ENCODE data around the gene RAB37.

Gene RAB37

DNA sequence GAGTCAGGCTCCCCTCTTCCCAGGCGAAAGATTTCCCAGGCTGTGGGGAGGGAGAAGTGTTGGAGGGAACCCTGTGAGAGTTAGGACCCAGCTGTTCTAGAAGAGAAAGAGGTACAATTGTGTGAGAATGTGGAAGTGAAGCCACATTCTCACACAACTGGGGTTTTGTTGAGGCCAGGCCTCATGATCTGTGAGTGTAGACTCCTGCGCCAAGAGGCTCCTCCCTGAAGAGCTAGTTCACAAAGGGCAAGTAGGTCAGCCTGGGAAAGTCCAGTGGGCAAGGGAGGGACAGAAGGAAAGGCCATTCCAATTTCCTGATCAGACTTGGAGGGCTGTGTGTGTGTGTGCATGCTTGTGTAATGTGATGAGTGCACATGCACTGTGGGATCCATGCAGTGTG is 39.5 kb upstream of the RAB37 start:
- TF ChIP-seq, protein P1, sequence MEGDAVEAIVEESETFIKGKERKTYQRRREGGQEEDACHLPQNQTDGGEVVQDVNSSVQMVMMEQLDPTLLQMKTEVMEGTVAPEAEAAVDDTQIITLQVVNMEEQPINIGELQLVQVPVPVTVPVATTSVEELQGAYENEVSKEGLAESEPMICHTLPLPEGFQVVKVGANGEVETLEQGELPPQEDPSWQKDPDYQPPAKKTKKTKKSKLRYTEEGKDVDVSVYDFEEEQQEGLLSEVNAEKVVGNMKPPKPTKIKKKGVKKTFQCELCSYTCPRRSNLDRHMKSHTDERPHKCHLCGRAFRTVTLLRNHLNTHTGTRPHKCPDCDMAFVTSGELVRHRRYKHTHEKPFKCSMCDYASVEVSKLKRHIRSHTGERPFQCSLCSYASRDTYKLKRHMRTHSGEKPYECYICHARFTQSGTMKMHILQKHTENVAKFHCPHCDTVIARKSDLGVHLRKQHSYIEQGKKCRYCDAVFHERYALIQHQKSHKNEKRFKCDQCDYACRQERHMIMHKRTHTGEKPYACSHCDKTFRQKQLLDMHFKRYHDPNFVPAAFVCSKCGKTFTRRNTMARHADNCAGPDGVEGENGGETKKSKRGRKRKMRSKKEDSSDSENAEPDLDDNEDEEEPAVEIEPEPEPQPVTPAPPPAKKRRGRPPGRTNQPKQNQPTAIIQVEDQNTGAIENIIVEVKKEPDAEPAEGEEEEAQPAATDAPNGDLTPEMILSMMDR (IDR thresholded peaks at IDR 0.05; ENCODE audit: low read depth, low read length), result no peak
- no peak overlapping the region for H3K4me3 ChIP-seq (ENCODE audit: low read depth, low read length)

DNA sequence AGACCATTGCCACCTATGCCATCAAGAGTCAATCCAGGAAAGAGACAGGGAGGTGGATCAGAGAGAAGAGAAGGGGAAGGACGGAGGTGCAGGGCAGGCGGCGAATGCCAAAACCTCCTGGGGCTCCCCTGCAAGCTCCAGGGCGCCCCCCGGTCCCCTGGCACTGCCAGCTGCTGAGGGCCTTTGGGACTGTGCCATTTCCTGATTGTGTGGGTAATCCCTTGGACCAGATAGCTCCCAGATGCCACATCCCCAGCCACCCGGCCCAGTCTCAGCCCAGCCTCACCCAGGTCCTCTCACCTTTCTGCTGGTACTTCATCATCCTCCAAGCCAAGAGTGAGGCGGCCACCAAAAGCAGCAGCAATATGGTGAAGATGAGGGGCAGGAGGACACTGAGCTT is 39.0 kb upstream of the RAB37 start:
- no peak overlapping the region for H3K4me3 ChIP-seq (ENCODE audit: low read depth, low read length)
- TF ChIP-seq, protein P1 (IDR thresholded peaks at IDR 0.05; ENCODE audit: low read depth, low read length), result no peak

DNA sequence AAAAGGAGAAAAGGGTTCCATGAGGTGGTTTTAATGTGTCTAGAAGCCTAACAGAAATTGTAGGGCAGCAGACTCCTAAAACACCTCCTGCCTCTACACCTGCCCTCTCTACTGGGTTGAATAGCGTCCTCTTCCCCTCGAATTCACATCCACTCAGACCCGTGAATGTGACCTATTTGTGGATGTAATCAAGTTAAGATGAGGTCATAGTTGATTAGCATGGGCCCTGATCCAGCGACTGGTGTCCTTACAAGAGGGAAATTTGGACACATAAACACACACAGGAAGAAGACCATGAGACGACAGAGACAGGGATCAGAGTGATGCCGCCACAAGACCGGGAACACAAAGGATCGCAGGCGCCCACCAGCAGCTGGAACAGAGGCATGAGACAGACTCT is 37.8 kb upstream of the RAB37 start:
- H3K4me3 ChIP-seq (ENCODE audit: low read depth, low read length), result no peak overlapping the region

DNA sequence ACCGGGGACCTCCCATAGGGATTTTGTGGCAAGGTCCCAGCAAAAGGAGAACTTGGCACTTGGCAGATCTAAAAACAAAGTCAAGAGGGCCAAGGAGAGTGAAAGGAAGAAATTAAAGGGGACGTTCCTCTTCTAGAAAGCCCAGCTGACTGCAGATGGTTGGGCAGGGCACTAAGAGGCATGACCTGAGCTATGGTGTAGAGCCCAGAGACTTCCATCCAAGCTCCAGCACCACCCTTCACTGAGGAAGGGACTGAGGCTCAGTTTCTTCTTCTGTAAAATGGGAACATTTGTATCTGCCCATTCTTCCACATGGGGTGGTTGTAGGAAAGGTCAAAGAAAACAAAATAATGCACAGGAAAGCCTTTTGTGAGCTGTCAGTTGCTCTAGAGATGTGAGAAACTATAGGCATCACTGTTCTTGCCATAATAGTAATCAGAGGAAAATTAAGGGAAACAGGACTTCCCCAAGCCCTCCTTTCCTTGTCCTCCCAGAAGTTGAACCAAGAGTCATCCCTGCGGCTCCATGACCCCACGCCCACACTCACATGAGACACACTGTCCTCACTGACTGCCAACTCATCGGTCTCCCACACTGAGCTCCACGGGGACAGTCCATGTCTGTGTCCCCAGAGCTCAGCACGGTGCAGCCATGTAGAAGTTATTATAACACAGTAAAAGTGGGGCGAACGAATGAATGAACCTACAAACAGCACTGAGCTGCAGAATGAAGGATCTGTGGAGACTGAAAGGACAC is 34.8 kb upstream of the RAB37 start:
- no peak overlapping the region for H3K4me3 ChIP-seq (ENCODE audit: low read depth, low read length)
- TF ChIP-seq, protein P1 (IDR thresholded peaks at IDR 0.05; ENCODE audit: low read depth, low read length), result no peak

More for the DNA sequence above, 37.8 kb upstream of the RAB37 start:
- TF ChIP-seq, protein P1 (IDR thresholded peaks at IDR 0.05; ENCODE audit: low read depth, low read length), result no peak

DNA sequence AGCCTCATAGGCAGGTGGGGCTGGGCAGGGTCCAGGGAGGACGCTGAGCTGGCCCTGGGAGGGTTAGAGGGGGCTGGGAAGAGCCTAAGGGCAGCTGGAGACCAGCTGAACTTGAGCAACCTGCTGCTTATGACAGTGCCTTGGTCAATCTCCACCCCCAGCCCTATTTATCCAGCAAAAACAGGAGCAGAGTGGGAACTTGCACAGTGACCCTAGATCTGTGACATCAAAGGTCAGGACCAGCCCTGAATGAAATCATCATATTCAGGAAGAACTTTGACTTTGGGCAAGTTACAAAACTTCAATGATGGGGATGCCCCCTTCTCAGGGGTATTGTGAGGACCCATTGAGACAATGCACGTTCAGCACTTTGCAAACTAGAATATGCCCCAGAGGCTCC is 33.7 kb upstream of the RAB37 start:
- TF ChIP-seq, protein P1 (IDR thresholded peaks at IDR 0.05; ENCODE audit: low read depth, low read length), result no peak
- no peak overlapping the region for H3K4me3 ChIP-seq (ENCODE audit: low read depth, low read length)

DNA sequence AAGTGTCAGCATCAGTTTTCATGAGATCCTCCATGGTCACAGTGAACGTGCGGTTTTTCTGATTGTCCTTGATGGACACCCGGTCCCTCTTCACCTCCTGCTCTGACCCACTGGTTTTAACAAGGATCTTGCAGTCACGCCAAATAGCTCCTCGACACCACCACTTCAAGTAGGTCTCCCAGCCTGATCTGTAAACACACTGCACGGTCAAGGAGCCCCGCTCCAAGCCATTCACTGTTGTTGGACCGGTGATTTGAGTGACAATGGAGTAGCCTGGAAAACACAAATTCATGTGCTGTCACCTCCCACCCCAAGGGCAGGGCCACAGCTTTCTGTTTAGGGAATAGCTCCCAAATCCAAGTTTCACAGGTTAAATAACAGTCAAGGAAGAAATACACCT is 32.5 kb upstream of the RAB37 start:
- TF ChIP-seq, protein P1 (IDR thresholded peaks at IDR 0.05; ENCODE audit: low read depth, low read length), result no peak
- no peak overlapping the region for H3K4me3 ChIP-seq (ENCODE audit: low read depth, low read length)

DNA sequence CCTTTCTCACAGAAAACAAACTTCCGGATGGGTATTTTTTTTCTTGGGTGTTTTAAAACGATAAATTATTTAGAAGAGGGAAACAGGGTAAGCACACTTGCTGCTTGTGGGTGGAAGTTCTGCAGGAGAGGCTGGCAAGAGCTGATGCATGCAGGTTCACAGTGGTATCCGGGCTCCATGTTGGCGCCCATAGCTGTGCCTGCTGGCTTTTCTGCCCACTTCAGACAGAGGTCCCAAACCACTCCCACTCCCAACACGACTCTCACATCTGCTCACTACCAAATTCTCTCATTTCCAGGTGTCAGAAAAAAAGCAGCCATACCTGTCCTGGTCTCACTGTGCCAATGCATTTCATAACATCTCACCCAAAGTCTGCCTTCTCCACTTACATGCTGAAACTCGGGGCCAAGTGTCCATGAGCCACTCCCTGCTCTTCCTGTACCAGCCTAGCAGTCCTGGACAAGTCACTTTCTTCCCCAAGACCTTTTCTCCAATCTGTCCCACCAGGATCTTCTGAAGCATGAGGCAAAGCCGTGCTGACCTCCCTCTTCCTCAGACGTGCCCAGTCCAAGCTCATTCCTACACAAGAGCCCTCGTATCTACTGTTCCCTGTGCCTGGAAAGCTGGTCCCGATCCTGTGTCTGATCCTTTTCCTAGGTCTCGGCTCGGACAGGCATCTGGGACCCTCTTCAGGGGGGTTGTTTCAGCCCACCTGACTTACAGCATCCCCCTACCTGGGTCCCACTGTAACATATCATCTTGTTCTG is 25.8 kb upstream of the RAB37 start:
- TF ChIP-seq, protein P1 (IDR thresholded peaks at IDR 0.05; ENCODE audit: low read depth, low read length), result no peak
- H3K4me3 ChIP-seq (ENCODE audit: low read depth, low read length), result no peak overlapping the region

Data from WI38 (cell line).